Measurements from ENCODE around the gene ACAP1. TPM values are rescaled to one million over a fixed set of nuclear protein-coding genes. Genes with fewer than 3 reads are reported as not detected.

The ACAP1 gene
- total RNA-seq, 6 experiments from 2014 or later = 3.2 to 6.4 (median 4.9) TPM

DNA sequence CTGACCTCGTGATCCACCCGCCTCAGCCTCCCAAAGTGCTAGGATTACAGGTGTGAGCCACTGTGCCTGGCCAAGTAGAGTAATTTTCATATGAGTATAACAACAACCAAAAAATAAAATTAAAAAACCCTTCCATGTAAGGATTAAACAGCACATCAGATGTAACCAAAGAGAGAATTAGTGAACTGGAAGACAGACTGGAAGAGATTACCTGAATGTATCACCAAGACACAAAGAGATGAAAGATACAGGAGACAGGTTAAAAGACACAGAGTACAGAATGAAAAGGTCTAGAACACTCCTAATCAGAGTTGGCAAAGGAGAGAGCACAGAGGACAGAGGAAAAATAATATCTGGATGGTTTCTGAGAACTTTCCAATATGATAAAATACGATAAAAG is 42.8 kb downstream of the ACAP1 start:
- H3K9me3 Mint-ChIP-seq = peaks cover 11% of the 10 kb centered on the region
- no peak for TF ChIP-seq CTCF (IDR thresholded peaks at IDR 0.05)
- DNase-seq = no peak
- no peak overlapping the region for H3K27ac Mint-ChIP-seq
- H3K4me1 Mint-ChIP-seq (ENCODE audit: low read depth) = peaks cover 6% of the 10 kb centered on the region
- H3K27me3 Mint-ChIP-seq (ENCODE audit: insufficient read depth) = peaks cover 19% of the 10 kb centered on the region
- H3K36me3 Mint-ChIP-seq (ENCODE audit: low read depth) = peaks cover 11% of the 10 kb centered on the region
- H3K4me3 Mint-ChIP-seq = no peak overlapping the region

DNA sequence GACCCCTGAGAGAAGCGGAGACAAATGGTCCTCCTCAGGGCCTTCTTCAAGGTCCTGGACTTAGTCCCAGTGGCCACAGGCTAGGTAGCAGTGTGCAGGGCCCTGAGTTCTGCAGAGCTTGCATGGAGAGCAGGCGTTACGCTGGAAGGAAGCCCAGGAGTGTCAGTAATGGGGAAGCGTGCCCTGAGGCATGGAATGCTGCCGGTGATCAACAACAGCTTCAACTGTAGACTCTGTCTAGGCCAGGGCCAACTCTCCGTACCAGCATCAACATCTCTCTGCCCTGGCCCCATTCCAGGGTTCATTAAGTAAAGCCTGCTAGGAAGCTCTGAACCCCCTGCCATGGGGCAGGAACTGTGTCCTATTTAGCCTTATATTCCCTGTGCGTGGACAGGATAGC is 44.0 kb downstream of the ACAP1 start:
- Mint-ChIP-seq H3K4me1 (ENCODE audit: low read depth) (peaks cover 6% of the 10 kb centered on the region), H3K27ac (no peak overlapping the region; the same call in 1 of the 2 replicates), H3K9me3 (peaks cover 11% of the 10 kb centered on the region), H3K4me3 (peak overlapping the region; percentile 67), H3K36me3 (ENCODE audit: low read depth) (peaks cover 11% of the 10 kb centered on the region), H3K27me3 (ENCODE audit: insufficient read depth) (peaks cover 19% of the 10 kb centered on the region)
- TF ChIP-seq CTCF (IDR thresholded peaks at IDR 0.05) = no peak
- DNase-seq = peak; percentile 18

DNA sequence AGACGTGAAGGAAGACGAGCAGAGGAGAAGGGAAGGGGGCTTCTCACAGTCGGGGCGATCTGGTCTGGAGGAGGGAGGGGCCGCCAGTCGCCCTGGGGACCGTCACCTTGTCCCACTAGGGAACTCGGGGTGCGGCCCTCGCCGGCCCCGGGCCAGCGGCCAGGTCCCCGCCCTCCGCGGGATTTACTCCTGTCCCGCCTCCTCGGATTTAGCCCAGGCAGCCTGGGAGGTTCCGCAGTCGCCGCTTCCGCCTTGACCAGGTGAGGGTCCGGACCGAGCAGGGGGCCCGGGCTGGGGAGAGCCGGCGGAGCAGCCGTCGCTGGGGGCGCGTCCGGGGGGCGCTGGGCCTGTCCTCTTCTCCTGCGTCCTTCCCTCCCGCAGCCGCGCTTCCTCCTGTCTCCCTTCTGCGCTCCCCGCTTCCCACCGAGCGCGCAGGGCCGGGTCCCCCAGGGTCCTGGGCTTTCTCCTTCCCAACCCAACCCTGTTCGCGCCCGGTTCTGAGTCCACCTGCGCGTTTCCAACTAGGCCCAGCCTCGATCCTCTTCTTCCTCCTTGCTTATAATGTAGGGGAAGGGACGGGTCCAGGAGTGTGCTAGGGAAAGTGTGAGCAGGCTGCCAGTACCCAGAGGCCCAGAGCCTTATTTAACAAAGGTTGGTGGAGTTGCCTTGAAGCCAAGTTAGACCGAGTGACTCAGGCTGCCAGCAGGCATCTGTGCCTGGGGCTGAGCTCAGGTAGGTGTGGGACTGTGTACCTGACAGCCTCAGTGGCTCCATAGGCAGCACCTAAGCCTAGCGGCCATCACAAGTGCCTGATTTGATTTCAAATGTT is 44.7 kb downstream of the ACAP1 start, which contains the start of gene TNK1:
Gene TNK1 (plus strand): TSS at position 235 of the 829 bp plus-strand sequence. CDS start 1,838 bp downstream, outside the sequence.
- Mint-ChIP-seq H3K27ac (peak within 1 kb of the TSS; percentile 12; the same call in 1 of the 2 replicates), H3K9me3 (peaks cover 11% of the 10 kb centered on the region), H3K4me1 (ENCODE audit: low read depth) (peaks cover 6% of the 10 kb centered on the region), H3K4me3 (peak within 1 kb of the TSS; percentile 67), H3K36me3 (ENCODE audit: low read depth) (peaks cover 11% of the 10 kb centered on the region), H3K27me3 (ENCODE audit: insufficient read depth) (peaks cover 19% of the 10 kb centered on the region)
- TF ChIP-seq CTCF (IDR thresholded peaks at IDR 0.05) = no peak
- no peak for DNase-seq

- DNase-seq = no peak
- Mint-ChIP-seq H3K4me3 (no peak overlapping the region), H3K4me1 (ENCODE audit: low read depth) (peaks cover 6% of the 10 kb centered on the region), H3K36me3 (ENCODE audit: low read depth) (peaks cover 11% of the 10 kb centered on the region), H3K27ac (no peak overlapping the region), H3K9me3 (peaks cover 11% of the 10 kb centered on the region), H3K27me3 (ENCODE audit: insufficient read depth) (peaks cover 19% of the 10 kb centered on the region)
- no peak for TF ChIP-seq CTCF (IDR thresholded peaks at IDR 0.05)
Measured at GRCh38 chr17:7382901-7383300, 46.6 kb downstream of the ACAP1 start.

DNA sequence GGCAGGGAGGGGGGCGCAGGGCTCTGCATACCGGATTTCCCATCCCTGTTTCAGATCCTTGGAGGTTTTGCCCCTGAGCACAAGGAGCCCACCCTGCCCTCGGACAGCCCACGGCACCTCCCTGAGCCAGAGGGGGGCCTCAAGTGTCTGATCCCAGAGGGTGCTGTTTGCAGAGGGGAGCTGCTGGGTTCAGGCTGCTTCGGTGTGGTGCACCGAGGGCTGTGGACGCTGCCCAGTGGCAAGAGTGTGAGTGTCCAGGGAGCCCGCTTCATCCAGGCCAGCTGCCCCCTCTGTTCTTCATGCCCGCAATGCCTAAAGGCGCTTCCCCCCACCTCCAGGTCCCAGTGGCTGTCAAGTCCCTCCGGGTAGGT is 47.0 kb downstream of the ACAP1 start:
- peaks cover 6% of the 10 kb centered on the region for H3K4me1 Mint-ChIP-seq (ENCODE audit: low read depth)
- H3K27ac Mint-ChIP-seq = no peak overlapping the region
- DNase-seq = no peak
- peaks cover 18% of the 10 kb centered on the region for H3K27me3 Mint-ChIP-seq (ENCODE audit: insufficient read depth)
- H3K4me3 Mint-ChIP-seq = no peak overlapping the region
- TF ChIP-seq CTCF (IDR thresholded peaks at IDR 0.05) = no peak
- peaks cover 11% of the 10 kb centered on the region for H3K36me3 Mint-ChIP-seq (ENCODE audit: low read depth)
- H3K9me3 Mint-ChIP-seq = peaks cover 11% of the 10 kb centered on the region

Measured in HFFc6 (cell line).